Fibroblast of lung (primary cell): ENCODE data around the gene GBA2.

ENCODE experiments used
- CTCF ChIP-seq, 2 donors: IDR thresholded peaks in 1 of 2; conservative IDR thresholded peaks in 1 of 2; 1 replicate in 1 of 2; 2 replicates in 1 of 2; pipeline ENCODE4 v1.5.1; 2011 to 2012; ENCODE audit warnings: low read length in 2 of 2, control low read depth in 1 of 2, inconsistent platforms in 1 of 2, low read depth in 1 of 2, mild to moderate bottlenecking in 1 of 2
- EZH2 ChIP-seq: IDR thresholded peaks from 2 replicates; pipeline ENCODE4 v1.5.1; 2012; ENCODE audit warnings: low read length, control low read depth, mild to moderate bottlenecking; ENCODE audit errors: missing control alignments

- TF ChIP-seq CTCF (conservative IDR thresholded peaks at IDR 0.05 in 1 of 2, IDR thresholded peaks at IDR 0.05 in 1 of 2; ENCODE audit: low read depth in 1 of 2, low read length in 2 of 2) (peak; percentile 84 to 96), EZH2 (no peak)
Observed at GRCh38 chr9:35696520-35697215, 52.4 kb downstream of the GBA2 start.
